Cardiac atrium fibroblast (primary cell): ENCODE data around the gene ZRSR2. TPM values are rescaled to one million over a fixed set of nuclear protein-coding genes. Genes with fewer than 3 reads are reported as not detected.

Source experiments
- total RNA-seq: library from RNA; depleted of rRNA; stranded (reverse); fragments of >200 nt; gene quantifications from 2 replicates; pipeline ENCODE4 v1.2.3, GENCODE V29; 2015

The ZRSR2 gene
- 0.90 and 2.4 TPM in 2 replicates for total RNA-seq

GRCh38 chrX:15789979-15790768, at the start of gene ZRSR2:
Gene ZRSR2, plus strand, starts transcription at chrX:15790484. Its CDS starts 12 bp downstream, at chrX:15790496.

GRCh38 chrX:15854712-15855567, 64.7 kb downstream of the ZRSR2 start, which contains the start of gene AP1S2:
Gene AP1S2, minus strand, starts transcription at chrX:15854813. Its CDS starts 2,289 bp downstream, at chrX:15852524.

Other genes starting within 250 kb of the ZRSR2 start
- gene ACE2, start 189.5 kb upstream of the ZRSR2 start, total RNA-seq = 1.3 TPM in 1 of 2 replicates, not detected in the other
- gene CLTRN, start 125.7 kb upstream of the ZRSR2 start, total RNA-seq = not detected in 2 replicates
- gene CA5B, start 52.2 kb upstream of the ZRSR2 start, total RNA-seq = 2.6 and 5.2 TPM in 2 replicates
- gene AP1S2, start 64.3 kb downstream of the ZRSR2 start, total RNA-seq = 33.4 and 35.5 TPM in 2 replicates